Uterus (tissue), 2 donors: Measurements from ENCODE around the gene SPP2.

Experiments
- POLR2A ChIP-seq, 2 donors: fragments of 450-650 bp; IDR thresholded peaks; one replicate each; pipeline ENCODE4 v1.6.1; 2016; ENCODE audit warnings: antibody characterized with exemption in 2 of 2, mild to moderate bottlenecking in 1 of 2, moderate library complexity in 1 of 2
- TF ChIP-seq, protein P1 (sequence below), 4 experiments: fragments of 200-600 bp in 2 of 4; fragments of 450-650 bp in 2 of 4; sonication (generic) in 2 of 4; IDR thresholded peaks; one replicate each; pipeline ENCODE4 v1.5.1; 2016 to 2019; ENCODE audit warnings: antibody characterized with exemption in 4 of 4, mild to moderate bottlenecking in 2 of 4, moderate library complexity in 1 of 4

DNA sequence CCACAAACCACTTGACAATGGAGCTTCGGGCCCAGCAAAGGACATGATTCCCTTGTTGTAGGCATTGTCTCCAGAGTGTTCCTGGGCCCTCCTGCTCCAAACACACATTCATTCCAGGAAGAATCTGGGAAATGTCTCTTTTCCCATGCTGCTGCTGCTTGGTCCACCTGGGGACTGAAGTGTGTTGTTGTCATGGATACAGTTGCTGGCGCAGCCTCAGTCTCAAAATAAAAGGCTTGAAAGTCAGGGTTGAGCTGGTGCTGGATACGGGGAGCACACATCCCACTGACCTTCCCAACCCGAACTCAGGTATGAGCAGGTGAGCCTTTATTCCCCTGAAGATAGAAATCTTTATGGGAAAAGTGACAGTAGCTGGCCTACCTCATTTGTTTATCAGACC is 30.6 kb upstream of the SPP2 start:
- TF ChIP-seq, protein P1, sequence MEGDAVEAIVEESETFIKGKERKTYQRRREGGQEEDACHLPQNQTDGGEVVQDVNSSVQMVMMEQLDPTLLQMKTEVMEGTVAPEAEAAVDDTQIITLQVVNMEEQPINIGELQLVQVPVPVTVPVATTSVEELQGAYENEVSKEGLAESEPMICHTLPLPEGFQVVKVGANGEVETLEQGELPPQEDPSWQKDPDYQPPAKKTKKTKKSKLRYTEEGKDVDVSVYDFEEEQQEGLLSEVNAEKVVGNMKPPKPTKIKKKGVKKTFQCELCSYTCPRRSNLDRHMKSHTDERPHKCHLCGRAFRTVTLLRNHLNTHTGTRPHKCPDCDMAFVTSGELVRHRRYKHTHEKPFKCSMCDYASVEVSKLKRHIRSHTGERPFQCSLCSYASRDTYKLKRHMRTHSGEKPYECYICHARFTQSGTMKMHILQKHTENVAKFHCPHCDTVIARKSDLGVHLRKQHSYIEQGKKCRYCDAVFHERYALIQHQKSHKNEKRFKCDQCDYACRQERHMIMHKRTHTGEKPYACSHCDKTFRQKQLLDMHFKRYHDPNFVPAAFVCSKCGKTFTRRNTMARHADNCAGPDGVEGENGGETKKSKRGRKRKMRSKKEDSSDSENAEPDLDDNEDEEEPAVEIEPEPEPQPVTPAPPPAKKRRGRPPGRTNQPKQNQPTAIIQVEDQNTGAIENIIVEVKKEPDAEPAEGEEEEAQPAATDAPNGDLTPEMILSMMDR (IDR thresholded peaks at IDR 0.05): no peak
- no peak for TF ChIP-seq POLR2A (IDR thresholded peaks at IDR 0.05)
